ENCODE data around the gene UGCG.
"Not testable (repeated sequence)": the region's sequence is repeated elsewhere in the genome, so short reads cannot be mapped to it uniquely, and the experiment has no call there.

UGCG gene

DNA sequence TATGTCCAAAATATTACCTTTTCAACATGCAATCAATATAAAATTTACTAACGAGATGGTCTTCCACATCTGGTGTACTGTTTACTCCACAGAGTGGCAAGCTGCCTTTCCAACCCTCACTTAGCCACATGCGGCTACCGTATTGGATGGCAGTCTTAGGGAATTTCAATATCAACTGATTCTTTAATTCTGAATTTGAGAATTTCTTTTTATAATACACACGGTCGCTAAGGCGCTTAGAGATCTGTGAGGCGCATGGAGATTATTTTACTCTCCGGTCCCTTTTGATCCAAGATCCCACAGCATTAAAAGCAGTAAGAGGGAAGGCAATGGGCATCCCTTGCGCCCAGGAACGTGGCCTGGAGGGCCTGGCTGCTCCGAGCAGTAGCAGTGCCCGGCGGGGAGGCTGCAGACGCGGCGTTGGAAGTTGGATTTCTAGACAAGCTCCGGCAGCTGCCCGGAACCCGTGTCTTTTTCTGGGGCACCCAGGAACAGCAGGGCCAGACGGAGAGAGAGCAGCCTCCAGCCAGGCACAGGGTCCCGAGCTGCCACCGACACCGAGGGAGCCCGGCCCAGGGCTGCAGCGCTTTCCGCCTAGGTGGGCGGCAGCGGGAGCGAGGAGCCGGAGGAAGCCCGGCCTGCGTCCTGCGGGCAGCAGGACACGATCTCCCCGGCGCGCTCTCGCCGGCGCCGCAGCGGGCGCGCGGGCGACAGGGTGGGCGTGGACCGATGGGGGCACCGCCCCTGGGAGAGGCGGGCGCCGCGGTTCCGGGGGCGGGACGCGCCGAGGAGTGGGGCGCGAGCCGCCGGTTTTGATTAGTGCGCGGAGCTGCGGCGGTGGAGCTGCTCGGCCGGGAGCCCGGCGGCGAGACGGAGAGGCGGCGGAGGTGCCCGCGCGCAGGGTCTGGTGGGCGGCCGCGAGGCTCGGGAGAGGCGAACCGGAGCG lies at the start of gene UGCG:
TSS of gene UGCG (plus strand) at position 819 of the 946 bp plus-strand sequence. CDS start 402 bp downstream, outside the sequence.
- peak within 1 kb of the TSS; percentile 68 for H3K4me3 ChIP-seq (ENCODE audit: low read depth, low read length)

DNA sequence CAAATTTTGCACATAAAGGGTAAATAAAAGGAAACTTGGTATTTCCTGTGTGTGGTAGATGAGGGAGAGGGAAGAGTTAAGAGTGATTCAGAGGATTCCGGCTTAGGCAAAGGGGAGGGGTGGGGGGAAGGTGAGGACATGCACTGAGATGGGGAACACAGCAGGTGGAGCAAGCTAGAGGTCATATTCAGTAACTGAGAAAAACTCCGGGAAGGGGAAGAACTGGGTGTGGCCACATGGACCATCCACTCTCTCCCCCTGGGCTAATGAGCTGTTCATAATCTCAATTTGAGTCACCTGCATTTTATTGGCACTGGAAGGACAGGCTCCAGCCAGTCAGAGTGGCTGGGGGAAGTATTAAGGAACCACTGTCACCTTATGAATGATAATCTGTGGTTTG lies 45.1 kb upstream of the UGCG start:
- H3K4me3 ChIP-seq (ENCODE audit: low read depth, low read length), result no peak overlapping the region

DNA sequence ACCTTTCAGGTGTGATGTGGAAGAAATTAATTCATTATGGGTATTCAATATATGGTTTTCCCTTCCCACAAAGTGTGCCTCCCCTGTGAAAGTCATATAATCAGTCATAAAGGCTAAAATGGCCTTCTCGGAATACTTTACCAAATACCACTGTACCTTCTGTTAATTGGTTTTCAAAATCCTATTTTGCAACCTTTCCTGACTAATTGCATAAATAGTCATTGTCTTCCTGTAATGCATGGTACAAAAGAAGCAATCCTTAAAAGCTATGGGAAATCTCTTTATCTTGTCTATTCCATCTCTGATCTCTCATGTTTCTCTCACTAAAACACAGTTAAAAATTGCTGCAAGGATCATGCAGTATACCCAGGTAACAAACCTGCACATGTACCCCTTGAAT lies 44.3 kb upstream of the UGCG start:
- H3K4me3 ChIP-seq (ENCODE audit: low read depth, low read length), result no peak overlapping the region

- H3K4me3 ChIP-seq (ENCODE audit: low read depth, low read length), result no peak overlapping the region
Observed at GRCh38 chr9:111853450-111853827, 43.2 kb upstream of the UGCG start.

DNA sequence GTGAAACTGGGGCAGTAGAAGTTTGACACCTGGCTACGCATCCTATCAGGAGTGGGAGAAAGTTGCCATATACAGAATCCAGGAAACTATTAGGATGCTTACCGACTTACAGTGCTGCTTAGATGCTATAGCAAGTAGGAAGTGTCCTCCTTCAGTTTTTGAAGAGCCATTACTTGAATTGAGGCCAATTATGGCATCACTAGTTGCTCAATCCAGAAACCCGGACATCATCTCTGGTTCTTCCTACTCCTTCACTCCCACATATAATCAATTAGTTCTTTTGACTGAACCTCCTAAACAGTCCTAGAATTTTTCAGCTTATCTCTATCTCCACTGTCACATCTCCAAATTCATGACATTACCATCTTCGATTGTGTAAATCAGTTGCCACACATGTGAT lies 41.8 kb upstream of the UGCG start:
- H3K4me3 ChIP-seq (ENCODE audit: low read depth, low read length), result no peak overlapping the region

- no peak overlapping the region for H3K4me3 ChIP-seq (ENCODE audit: low read depth, low read length)
Observed at GRCh38 chr9:111857555-111858211, 38.9 kb upstream of the UGCG start.

- no peak overlapping the region for H3K4me3 ChIP-seq (ENCODE audit: low read depth, low read length)
Observed at GRCh38 chr9:111860443-111860842, 36.2 kb upstream of the UGCG start.

DNA sequence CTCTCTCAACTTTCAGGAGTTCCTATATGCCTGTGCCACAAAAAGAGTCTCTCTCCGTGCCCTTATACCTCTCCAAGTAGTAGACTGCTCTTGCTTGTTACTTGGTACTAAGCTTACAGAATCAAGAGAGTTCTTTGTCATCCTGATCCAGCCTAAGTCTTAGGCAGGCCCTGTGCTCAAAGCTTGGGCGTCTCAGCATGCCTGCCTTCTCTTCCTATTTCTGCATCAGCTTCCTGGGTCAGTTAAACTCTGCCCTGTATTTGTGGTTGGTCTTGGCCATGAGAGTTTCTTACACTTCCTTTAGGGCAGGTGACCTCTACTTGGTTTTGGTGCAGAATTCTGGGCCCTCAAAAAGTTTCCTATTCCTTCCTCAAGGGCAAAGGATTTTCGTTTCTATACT lies 33.0 kb upstream of the UGCG start:
- no peak overlapping the region for H3K4me3 ChIP-seq (ENCODE audit: low read depth, low read length)

- H3K4me3 ChIP-seq (ENCODE audit: low read depth, low read length), result no peak overlapping the region
Observed at GRCh38 chr9:111866976-111867375, 29.6 kb upstream of the UGCG start.

- no peak overlapping the region for H3K4me3 ChIP-seq (ENCODE audit: low read depth, low read length)
Observed at GRCh38 chr9:111868475-111868874, 28.1 kb upstream of the UGCG start.

GRCh38 chr9:111870774-111871498 lies 25.7 kb upstream of the UGCG start:
- no peak overlapping the region for H3K4me3 ChIP-seq (ENCODE audit: low read depth, low read length)

- no peak overlapping the region for H3K4me3 ChIP-seq (ENCODE audit: low read depth, low read length)
Observed at GRCh38 chr9:111871499-111871855, 25.1 kb upstream of the UGCG start.

- no peak overlapping the region for H3K4me3 ChIP-seq (ENCODE audit: low read depth, low read length)
Observed at GRCh38 chr9:111872886-111873285, 23.7 kb upstream of the UGCG start.

DNA sequence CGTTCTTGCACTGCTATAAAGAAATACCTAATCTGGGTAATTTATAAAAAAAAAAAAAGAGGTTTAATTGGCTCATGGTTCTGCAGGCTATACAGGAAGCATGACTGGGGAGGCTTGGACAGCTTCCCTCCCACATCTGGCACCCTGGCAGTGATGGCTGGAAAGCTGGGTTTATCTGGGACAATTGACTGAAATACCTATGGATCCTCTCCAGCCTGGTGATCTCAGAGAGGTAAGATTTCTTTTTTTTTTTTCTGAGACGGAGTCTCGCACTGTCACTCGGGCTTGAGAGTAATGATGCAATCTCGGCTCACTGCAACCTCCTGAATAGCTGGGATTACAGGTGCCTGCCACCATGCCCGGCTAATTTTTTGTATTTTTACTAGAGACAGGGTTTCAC lies 22.7 kb upstream of the UGCG start:
- no peak overlapping the region for H3K4me3 ChIP-seq (ENCODE audit: low read depth, low read length)

DNA sequence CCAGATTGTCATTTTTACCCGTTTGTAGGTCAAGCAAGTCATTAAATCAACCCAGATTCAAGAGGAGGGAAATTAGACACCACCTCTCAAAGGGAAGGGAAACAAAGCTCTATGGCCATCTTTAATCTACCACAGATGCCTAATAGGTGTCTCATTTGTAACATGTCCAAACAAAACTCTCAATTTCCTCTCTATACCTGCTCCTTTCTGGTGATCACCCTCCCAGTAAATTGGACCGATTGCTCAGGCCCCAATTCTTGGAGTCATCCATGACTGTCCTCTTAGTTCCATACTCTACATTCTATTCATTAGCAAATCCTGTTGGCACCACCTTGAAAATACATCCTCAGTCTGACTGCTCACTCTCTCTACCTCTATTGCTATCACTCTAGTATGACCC lies 22.1 kb upstream of the UGCG start:
- H3K4me3 ChIP-seq (ENCODE audit: low read depth, low read length), result no peak overlapping the region

DNA sequence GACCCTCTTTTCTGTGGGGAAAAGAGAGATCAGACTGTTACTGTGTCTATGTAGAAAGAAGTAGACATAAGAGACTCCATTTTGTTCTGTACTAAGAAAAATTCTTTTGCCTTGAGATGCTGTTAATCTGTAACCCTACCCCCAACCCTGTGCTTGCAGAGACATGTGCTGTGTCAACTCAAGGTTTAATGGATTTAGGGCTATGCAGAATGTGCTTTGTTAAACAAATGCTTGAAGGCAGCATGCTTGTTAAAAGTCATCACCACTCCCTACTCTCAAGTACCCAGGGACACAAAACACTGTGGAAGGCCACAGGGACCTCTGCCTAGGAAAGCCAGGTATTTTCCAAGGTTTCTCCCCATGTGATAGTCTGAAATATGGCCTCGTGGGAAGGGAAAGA lies 21.3 kb upstream of the UGCG start:
- H3K4me3 ChIP-seq (ENCODE audit: low read depth, low read length), result not testable (repeated sequence)

- not testable (repeated sequence) for H3K4me3 ChIP-seq (ENCODE audit: low read depth, low read length)
Observed at GRCh38 chr9:111875691-111876090, 20.9 kb upstream of the UGCG start.

DNA sequence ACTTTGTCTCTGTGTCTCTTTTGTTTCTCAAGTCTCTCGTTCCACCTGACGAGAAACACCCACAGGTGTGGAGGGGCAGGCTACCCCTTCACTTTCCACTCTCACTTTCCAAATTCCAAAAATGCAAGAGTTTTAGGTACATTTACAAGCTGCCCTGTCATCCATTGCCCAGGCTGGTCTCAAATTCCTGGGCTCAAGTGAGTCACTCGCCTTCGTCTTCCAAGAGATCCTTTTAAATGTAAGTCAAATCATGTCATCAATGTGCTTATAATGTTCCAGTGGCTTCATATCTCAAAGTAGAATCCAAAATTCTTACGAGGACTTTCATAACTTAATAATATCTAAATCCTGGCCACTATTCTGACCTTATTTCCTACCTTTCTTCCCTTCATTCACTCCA lies 20.4 kb upstream of the UGCG start:
- H3K4me3 ChIP-seq (ENCODE audit: low read depth, low read length), result no peak overlapping the region

GRCh38 chr9:111877420-111877819 lies 19.2 kb upstream of the UGCG start:
- H3K4me3 ChIP-seq (ENCODE audit: low read depth, low read length), result no peak overlapping the region

DNA sequence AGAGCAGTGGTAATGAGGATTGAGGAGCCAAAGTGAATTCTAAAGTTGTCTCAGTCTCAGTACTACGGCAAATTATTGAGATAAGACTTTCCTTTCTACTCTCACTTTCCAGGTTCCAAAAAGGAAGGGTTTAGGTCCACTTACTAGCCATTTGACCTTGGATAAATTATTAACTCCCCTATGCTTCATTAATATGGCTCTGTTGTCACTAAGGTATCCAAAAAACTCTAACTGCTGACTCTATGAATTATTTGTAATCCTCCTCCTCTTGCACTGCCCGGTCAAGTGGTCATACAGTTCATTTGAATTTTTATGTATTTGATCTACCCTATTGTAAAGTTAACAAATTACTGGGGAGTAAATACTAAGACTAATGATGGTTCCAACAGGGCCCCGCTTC lies 17.7 kb upstream of the UGCG start:
- H3K4me3 ChIP-seq (ENCODE audit: low read depth, low read length), result no peak overlapping the region

GRCh38 chr9:111886983-111887718 lies 9.5 kb upstream of the UGCG start:
- H3K4me3 ChIP-seq (ENCODE audit: low read depth, low read length), result no peak overlapping the region
